ENCODE measurements around the gene PARD3.

DNA sequence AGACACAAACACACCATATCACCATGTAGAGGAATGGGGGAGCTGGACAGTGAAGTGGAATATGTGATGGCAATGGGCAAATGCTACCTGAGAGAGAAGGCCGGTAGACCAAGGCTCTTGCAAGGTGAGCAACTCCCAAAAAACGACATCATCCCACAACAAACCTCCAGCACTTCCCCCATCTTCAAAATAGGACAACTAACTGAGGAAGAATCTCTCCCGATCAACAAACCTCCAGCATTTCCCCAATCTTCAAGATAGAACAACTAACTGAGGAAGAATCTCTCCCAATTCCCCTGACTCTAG, 387.2 kb downstream of the PARD3 start:
- TF ChIP-seq, protein P1, sequence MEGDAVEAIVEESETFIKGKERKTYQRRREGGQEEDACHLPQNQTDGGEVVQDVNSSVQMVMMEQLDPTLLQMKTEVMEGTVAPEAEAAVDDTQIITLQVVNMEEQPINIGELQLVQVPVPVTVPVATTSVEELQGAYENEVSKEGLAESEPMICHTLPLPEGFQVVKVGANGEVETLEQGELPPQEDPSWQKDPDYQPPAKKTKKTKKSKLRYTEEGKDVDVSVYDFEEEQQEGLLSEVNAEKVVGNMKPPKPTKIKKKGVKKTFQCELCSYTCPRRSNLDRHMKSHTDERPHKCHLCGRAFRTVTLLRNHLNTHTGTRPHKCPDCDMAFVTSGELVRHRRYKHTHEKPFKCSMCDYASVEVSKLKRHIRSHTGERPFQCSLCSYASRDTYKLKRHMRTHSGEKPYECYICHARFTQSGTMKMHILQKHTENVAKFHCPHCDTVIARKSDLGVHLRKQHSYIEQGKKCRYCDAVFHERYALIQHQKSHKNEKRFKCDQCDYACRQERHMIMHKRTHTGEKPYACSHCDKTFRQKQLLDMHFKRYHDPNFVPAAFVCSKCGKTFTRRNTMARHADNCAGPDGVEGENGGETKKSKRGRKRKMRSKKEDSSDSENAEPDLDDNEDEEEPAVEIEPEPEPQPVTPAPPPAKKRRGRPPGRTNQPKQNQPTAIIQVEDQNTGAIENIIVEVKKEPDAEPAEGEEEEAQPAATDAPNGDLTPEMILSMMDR (conservative IDR thresholded peaks at IDR 0.05 in 1 of 2, IDR thresholded peaks at IDR 0.05 in 1 of 2; ENCODE audit: low read depth in 1 of 2, low read length in 2 of 2) = no peak
- no peak for TF ChIP-seq EZH2 (IDR thresholded peaks at IDR 0.05; ENCODE audit: low read length, missing control alignments)

All from fibroblast of lung (primary cell).